Mesendoderm (in vitro differentiated cells): ENCODE measurements around the gene GAL3ST2.

Experiments
- DNase-seq: peaks from one replicate; pipeline ENCODE4 v3.0.0; 2013
- H2AK5ac ChIP-seq: 2 replicates; pipeline ENCODE4 v1.6.1; 2013; ENCODE audit warnings: low read length, inconsistent platforms
- H2BK120ac ChIP-seq: 2 replicates; pipeline ENCODE4 v1.6.1; 2013; ENCODE audit warnings: low read depth, mild to moderate bottlenecking, low read length, moderate library complexity, mixed read lengths
- H2BK15ac ChIP-seq: replicated peaks from 2 replicates; pipeline ENCODE4 v1.6.1; 2013; ENCODE audit warnings: low read depth, mild to moderate bottlenecking, moderate library complexity
- H2BK5ac ChIP-seq: 2 replicates; pipeline ENCODE4 v1.6.1; 2013; ENCODE audit warnings: low read length, inconsistent platforms
- H3K18ac ChIP-seq: 2 replicates; pipeline ENCODE4 v1.6.1; 2013; ENCODE audit warnings: mild to moderate bottlenecking, low read length, mixed read lengths
- H3K23ac ChIP-seq: one replicate; pipeline ENCODE4 v1.6.1; 2013; ENCODE audit warnings: low read length
- H3K27ac ChIP-seq: 2 replicates; pipeline ENCODE4 v1.5.1; 2013; ENCODE audit warnings: low read depth, mild to moderate bottlenecking, inconsistent platforms, low read length, moderate library complexity
- H3K27me3 ChIP-seq: 2 replicates; pipeline ENCODE4 v1.6.1; 2013; ENCODE audit warnings: low read length, control low read depth, mild to moderate bottlenecking, inconsistent platforms; ENCODE audit not compliant: insufficient read depth, poor library complexity
- H3K36me3 ChIP-seq: 2 replicates; pipeline ENCODE4 v1.6.1; 2013; ENCODE audit warnings: low read length, inconsistent platforms; ENCODE audit not compliant: control insufficient read depth, insufficient read depth
- H3K4ac ChIP-seq: one replicate; pipeline ENCODE4 v1.6.1; 2013; ENCODE audit warnings: low read depth, mild to moderate bottlenecking, low read length, moderate library complexity
- H3K4me1 ChIP-seq: 2 replicates; pipeline ENCODE4 v1.6.1; 2013; ENCODE audit warnings: low read depth, low read length, inconsistent platforms; ENCODE audit not compliant: control insufficient read depth
- H3K4me2 ChIP-seq: 2 replicates; pipeline ENCODE4 v1.6.1; 2013; ENCODE audit warnings: low read length
- H3K4me3 ChIP-seq: 2 replicates; pipeline ENCODE4 v1.5.1; 2013; ENCODE audit warnings: mild to moderate bottlenecking, low read length
- H3K56ac ChIP-seq: one replicate; pipeline ENCODE4 v1.6.1; 2013; ENCODE audit warnings: low read length
- H3K79me1 ChIP-seq: 2 replicates; pipeline ENCODE4 v1.6.1; 2013; ENCODE audit warnings: low read length, inconsistent platforms
- H3K79me2 ChIP-seq: 2 replicates; pipeline ENCODE4 v1.6.1; 2013; ENCODE audit warnings: mild to moderate bottlenecking, low read length; ENCODE audit not compliant: control insufficient read depth, insufficient read depth
- H3K9ac ChIP-seq: 2 replicates; pipeline ENCODE4 v1.6.1; 2013; ENCODE audit warnings: low read length, inconsistent platforms
- H4K5ac ChIP-seq: one replicate; pipeline ENCODE4 v1.6.1; 2013; ENCODE audit warnings: low read length
- H4K8ac ChIP-seq: one replicate; pipeline ENCODE4 v1.6.1; 2013; ENCODE audit warnings: low read depth, mild to moderate bottlenecking, control low read depth, low read length, moderate library complexity
- WGBS: extraction: QIAGEN DNeasy Blood & Tissue Kit; methylation state at CpG from one replicate; pipeline ENCODE4 v1.1.7; 2013; ENCODE audit warnings: low lambda C conversion rate, missing lambda C conversion rate; ENCODE audit not compliant: insufficient coverage; ENCODE audit errors: extremely low coverage; 5-methylcytosine and 5-hydroxymethylcytosine counted together

Gene GAL3ST2

GRCh38 chr2:241795021-241795999 is 18.7 kb downstream of the GAL3ST2 start:
- Histone ChIP-seq H3K23ac (no peak overlapping the region), H3K4me3 (no peak overlapping the region), H3K27ac (no peak overlapping the region), H3K4me2 (no peak overlapping the region), H2AK5ac (no peak overlapping the region), H3K27me3 (no peaks in the 10 kb centered on the region), H3K4me1 (no peaks in the 10 kb centered on the region), H2BK15ac (no peak overlapping the region), H3K9ac (no peak overlapping the region), H3K56ac (no peak overlapping the region), H4K8ac (no peak overlapping the region), H2BK5ac (no peak overlapping the region), H3K79me1 (no peaks in the 10 kb centered on the region), H3K4ac (no peak overlapping the region), H2BK120ac (no peak overlapping the region), H3K79me2 (no peaks in the 10 kb centered on the region), H4K5ac (no peak overlapping the region), H3K18ac (no peak overlapping the region), H3K36me3 (no peaks in the 10 kb centered on the region)
- no peak for DNase-seq
- WGBS: no CpG with 5 or more reads among the region's 31 CpGs

- Histone ChIP-seq H3K4me2 (no peak overlapping the region), H3K4ac (no peak overlapping the region), H3K23ac (no peak overlapping the region), H4K8ac (no peak overlapping the region), H3K56ac (no peak overlapping the region), H3K79me2 (no peaks in the 10 kb centered on the region), H2AK5ac (no peak overlapping the region), H4K5ac (no peak overlapping the region), H3K27me3 (no peaks in the 10 kb centered on the region), H3K36me3 (no peaks in the 10 kb centered on the region), H2BK15ac (no peak overlapping the region), H3K79me1 (no peaks in the 10 kb centered on the region), H3K9ac (no peak overlapping the region), H2BK120ac (no peak overlapping the region), H3K4me3 (no peak overlapping the region), H3K4me1 (no peaks in the 10 kb centered on the region), H3K18ac (no peak overlapping the region), H2BK5ac (no peak overlapping the region), H3K27ac (no peak overlapping the region)
- DNase-seq: no peak
- no CpG with 5 or more reads among the region's 13 CpGs for WGBS
These were observed 19.6 kb downstream of the GAL3ST2 start for GRCh38 chr2:241796209-241796608.

DNA sequence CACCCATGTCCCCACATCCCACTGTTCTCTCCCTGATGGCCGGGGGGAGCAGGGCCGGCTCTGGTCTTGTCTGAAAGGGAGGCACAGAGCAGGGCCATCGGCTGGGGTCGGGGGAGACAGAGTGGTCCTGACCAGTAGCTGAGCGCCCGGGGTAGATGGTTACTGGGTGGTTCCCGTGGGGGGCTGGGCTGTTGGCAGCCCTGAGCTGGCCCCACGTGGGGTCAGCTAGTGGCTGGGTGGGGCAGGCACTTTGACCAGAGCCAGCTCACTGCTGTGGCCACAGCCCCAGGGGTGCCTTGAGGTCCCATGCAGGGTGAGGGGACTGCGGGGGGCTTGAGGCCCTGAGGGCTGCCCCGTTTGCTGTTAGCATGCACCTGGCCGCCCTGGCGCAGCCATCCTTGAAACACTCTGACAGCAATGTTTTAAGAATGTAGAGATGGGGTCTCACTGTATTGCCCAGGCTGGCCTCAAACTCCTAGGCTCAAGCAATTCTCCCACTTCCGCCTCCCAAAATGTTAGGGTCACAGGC is 20.1 kb downstream of the GAL3ST2 start:
- no peaks in the 10 kb centered on the region for H3K4me1 ChIP-seq

DNA sequence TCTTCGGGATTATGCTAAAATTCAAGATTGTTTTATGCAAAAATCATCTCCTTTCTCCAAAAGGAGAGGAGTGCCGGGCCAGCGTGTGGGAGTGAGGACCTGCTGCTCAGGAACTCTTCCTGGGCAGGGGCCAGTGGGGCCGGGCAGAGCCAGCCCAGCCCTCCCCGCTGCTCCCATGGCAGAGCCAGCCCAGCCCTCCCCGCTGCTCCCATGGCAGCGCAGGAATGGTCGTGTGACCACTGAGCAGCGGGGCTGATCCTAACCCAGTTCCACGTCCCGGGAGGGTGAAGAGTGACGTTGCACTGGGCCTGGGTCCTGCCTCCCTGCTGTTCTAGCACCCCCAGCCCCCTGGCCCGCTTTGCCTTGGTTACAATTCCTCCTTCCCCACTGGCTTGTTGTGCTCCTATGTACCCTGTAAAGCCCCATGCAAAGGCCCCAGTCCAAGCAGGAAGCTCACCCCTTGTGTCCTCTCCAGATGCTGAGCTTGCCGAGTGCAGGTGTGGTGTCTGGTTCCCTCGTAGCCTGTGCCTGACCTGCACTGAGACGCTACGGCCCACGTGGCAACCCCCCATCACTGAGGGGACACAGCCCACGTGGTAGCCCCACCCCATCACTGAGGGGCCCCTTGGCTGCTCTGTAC is 20.9 kb downstream of the GAL3ST2 start:
- Histone ChIP-seq H3K9ac (no peak overlapping the region), H3K4me1 (no peaks in the 10 kb centered on the region), H4K8ac (no peak overlapping the region), H2AK5ac (no peak overlapping the region), H3K27ac (no peak overlapping the region), H3K79me2 (no peaks in the 10 kb centered on the region), H3K36me3 (no peaks in the 10 kb centered on the region), H2BK15ac (no peak overlapping the region), H3K23ac (no peak overlapping the region), H4K5ac (no peak overlapping the region), H3K56ac (no peak overlapping the region), H3K4ac (no peak overlapping the region), H3K4me2 (no peak overlapping the region), H3K18ac (no peak overlapping the region), H2BK120ac (no peak overlapping the region), H2BK5ac (no peak overlapping the region), H3K27me3 (no peaks in the 10 kb centered on the region), H3K79me1 (no peaks in the 10 kb centered on the region), H3K4me3 (no peak overlapping the region)
- DNase-seq: no peak
- no CpG with 5 or more reads among the region's 19 CpGs for WGBS

More for the DNA sequence above, 20.1 kb downstream of the GAL3ST2 start:
- Histone ChIP-seq H3K4ac (no peak overlapping the region), H4K8ac (no peak overlapping the region), H4K5ac (no peak overlapping the region), H3K79me2 (no peaks in the 10 kb centered on the region), H3K18ac (no peak overlapping the region), H3K9ac (no peak overlapping the region), H2BK15ac (no peak overlapping the region), H3K56ac (no peak overlapping the region), H2BK120ac (no peak overlapping the region), H2BK5ac (no peak overlapping the region), H2AK5ac (no peak overlapping the region), H3K27ac (no peak overlapping the region), H3K36me3 (no peaks in the 10 kb centered on the region), H3K4me2 (no peak overlapping the region), H3K79me1 (no peaks in the 10 kb centered on the region), H3K27me3 (no peaks in the 10 kb centered on the region), H3K23ac (no peak overlapping the region), H3K4me3 (no peak overlapping the region)
- DNase-seq: no peak
- no CpG with 5 or more reads among the region's 13 CpGs for WGBS

DNA sequence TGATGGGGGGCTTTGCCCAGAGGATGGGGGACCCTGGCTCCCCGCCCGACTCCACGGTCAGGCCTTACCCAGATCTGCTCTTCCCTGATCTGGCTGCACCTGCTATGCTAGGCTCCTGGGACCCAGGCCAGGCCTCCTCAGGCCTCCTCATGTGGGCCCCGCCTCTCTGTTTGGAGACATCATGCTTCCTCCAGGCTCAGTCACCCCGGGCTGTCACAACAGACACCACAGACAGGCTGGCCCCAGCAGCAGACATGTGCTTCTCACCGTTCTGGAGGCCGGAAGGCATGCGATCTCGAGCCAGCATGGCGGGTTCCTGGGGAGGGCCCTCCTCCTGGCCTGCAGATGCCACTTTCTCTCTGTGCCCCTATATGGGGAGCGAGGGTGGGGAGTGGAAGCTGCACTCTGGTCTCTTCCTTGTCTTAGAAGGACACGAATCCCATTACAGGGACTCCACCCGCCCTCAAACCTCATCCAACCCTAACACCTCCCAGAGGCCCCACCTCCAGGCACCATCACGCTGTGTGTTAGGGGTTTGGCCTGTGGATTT is 21.5 kb downstream of the GAL3ST2 start:
- H3K4ac ChIP-seq: no peak overlapping the region
- WGBS: no CpG with 5 or more reads among the region's 14 CpGs
- no peak overlapping the region for H4K8ac ChIP-seq
- no peak overlapping the region for H3K9ac ChIP-seq
- no peaks in the 10 kb centered on the region for H3K79me1 ChIP-seq
- no peak overlapping the region for H3K56ac ChIP-seq
- H3K23ac ChIP-seq: no peak overlapping the region
- H3K27me3 ChIP-seq: no peaks in the 10 kb centered on the region
- no peaks in the 10 kb centered on the region for H3K4me1 ChIP-seq
- H2BK15ac ChIP-seq: no peak overlapping the region
- H2AK5ac ChIP-seq: no peak overlapping the region
- no peaks in the 10 kb centered on the region for H3K36me3 ChIP-seq
- H3K4me2 ChIP-seq: no peak overlapping the region
- no peak overlapping the region for H3K18ac ChIP-seq
- H3K79me2 ChIP-seq: no peaks in the 10 kb centered on the region
- H3K27ac ChIP-seq: no peak overlapping the region
- no peak overlapping the region for H2BK120ac ChIP-seq
- no peak overlapping the region for H3K4me3 ChIP-seq
- no peak for DNase-seq
- no peak overlapping the region for H2BK5ac ChIP-seq
- H4K5ac ChIP-seq: no peak overlapping the region
